GM23248 (cell line): ENCODE measurements around the gene COPS4.

Experiments
- EZH2 ChIP-seq: fragments of 200-600 bp; sonication (generic); IDR thresholded peaks from 2 replicates; pipeline ENCODE4 v1.6.1; 2018; ENCODE audit warnings: antibody characterized with exemption, mild to moderate bottlenecking; ENCODE audit not compliant: insufficient read depth, poor library complexity, severe bottlenecking
- EZH2phosphoT487 ChIP-seq: fragments of 200-600 bp; sonication (generic); IDR thresholded peaks from 2 replicates; pipeline ENCODE4 v1.6.1; 2018; ENCODE audit warnings: antibody characterized with exemption, moderate library complexity, mild to moderate bottlenecking, low read depth; ENCODE audit not compliant: insufficient read depth

- TF ChIP-seq EZH2 (no peak), EZH2phosphoT487 (no peak)
These were observed 78.4 kb downstream of the COPS4 start for GRCh38 chr4:83113429-83113786.
